NCI-H510A treated with DMSO at 0.1 percent for 48 hours (cell line): ENCODE measurements around the gene AQP7.
A peak's percentile ranks its signal among the peaks of the same experiment; 100 is the strongest.
"Not testable (repeated sequence)": the region's sequence is repeated elsewhere in the genome, so short reads cannot be mapped to it uniquely, and the experiment has no call there.

Source experiments
- DNase-seq: peaks from one replicate; lab custom pipeline; 2025; lab: John Stamatoyannopoulos, UW

AQP7 gene

GRCh38 chr9:33402371-33402770 lies at the start of gene AQP7:
Gene AQP7, minus strand, starts transcription at chr9:33402568. Its CDS starts 1,306 bp downstream, at chr9:33401262.
- not testable (repeated sequence) for DNase-seq

DNA sequence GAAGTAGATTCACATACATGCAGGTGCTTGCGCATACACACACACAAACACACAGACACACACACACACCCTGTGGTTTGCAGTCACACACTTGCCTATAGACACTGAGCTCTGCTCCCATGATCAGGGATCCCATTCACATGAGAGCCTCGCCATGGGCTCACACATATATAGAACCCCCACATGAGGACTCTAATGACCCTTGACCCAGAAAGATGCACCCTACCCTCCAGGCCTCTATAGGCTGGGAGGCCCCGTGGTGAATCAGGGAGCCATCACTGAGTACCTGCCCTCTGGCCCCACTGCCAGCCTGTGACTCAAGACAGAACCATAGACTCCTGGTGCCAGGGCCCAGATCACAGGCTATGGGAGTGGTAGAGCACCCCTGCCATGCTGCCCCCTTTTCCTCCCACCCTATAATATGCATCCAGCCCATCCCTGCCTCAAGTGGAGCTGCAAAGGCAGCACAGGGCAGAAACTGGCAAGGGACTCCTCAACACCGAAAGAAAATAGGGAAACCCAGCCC lies 48.3 kb upstream of the AQP7 start:
- DNase-seq = no peak

- no peak for DNase-seq
Observed at GRCh38 chr9:33449715-33450114, 47.3 kb upstream of the AQP7 start.

- no peak for DNase-seq
Observed at GRCh38 chr9:33447799-33448553, 45.6 kb upstream of the AQP7 start.

- DNase-seq = peak; percentile 25
Observed at GRCh38 chr9:33446946-33447798, 44.8 kb upstream of the AQP7 start, which contains the start of gene AQP3. Gene AQP3, minus strand, starts transcription at chr9:33447593. Its CDS starts 63 bp downstream, at chr9:33447530.

GRCh38 chr9:33446240-33446945 lies 44.0 kb upstream of the AQP7 start:
- DNase-seq = no peak

DNA sequence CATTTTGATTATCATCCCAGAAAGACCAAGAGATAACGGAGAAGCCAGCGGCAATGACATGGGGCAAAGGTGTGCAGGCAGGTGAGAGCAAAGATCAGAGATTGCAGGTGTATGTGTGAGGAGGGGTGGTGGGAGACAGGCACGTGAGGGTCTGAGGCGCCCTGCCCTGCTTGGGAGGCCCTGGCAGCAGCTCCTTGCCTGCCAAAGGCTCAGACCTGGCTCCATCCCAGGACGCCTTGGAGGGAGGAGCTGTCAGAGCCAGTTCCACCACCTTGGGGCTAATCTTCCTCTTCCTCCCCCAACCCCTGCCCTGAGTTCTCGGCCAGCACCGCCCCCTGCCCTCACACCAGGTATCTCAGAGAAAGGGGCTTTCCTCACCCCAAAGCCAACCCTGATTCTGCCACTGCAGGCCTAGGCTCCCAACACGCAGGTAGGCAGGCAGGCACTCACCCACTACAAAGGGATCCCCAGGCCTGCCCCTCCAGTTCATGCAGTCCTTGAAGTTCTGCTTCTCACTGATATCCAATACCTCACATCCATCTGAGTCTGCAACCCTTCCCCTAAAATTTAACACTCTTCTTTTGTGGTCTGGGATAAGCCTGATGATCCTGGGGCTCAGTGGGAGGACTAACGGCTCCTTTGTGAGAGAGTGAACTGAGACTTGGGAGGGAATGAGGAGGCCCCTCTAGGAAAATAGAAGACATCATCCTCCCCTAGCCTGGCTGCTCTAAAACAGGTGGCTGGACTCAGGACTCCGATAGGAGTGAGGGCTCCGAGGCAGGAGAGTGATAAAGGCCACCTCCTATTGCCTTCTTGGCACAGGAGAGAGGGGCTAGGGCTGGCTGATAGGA lies 43.2 kb upstream of the AQP7 start:
- DNase-seq = no peak

DNA sequence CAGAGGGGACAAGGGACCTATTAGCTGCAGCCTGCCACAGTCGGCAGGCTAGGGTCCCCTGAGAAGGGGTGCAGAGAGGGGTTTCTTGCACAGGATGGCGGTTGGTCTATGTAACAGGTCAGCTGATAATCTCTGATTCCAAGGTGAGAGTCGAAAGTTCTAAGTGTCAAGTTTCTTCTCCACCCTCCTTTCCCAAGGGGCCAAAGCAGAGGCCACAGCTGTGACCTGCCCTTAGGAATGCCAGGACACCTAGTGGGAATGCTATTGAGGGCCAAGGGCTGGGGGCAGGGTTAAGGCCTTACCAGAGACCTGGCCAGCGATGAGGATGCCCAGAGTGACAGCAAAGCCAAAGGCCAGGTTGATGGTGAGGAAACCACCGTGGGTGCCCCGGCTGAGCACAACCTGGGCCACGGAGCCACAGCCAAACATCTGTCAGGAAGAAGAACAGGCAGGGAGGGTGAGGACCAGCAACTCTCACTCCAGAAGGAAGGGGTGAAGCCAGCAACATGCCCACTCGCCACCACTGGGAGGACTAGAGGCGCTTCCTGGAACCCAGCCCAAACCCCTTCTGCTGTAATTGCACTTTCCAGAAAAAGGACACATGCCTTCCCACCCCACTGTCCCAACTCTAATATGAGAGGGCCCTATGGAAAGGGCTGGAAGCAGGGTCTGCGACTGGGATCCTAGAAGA lies 41.2 kb upstream of the AQP7 start:
- DNase-seq = no peak

GRCh38 chr9:33443047-33443446 lies 40.7 kb upstream of the AQP7 start:
- DNase-seq = no peak

DNA sequence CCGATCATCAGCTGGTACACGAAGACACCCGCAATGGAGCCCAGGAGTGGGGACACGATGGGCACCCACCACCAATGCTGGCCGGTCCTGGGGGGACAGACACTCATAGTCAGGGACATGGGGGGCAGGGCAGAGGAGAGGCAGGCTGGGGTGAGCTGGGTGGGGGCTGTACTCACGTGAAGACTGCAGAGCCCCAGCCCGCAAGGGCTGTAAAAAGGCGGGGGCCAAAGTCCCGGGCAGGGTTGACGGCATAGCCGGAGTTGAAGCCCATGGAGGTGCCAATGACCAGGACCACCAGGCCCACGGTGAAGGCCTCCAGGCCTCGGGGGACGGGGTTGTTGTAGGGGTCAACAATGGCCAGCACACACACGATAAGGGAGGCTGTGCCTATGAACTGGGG lies 39.8 kb upstream of the AQP7 start:
- no peak for DNase-seq

GRCh38 chr9:33440609-33441008 lies 38.2 kb upstream of the AQP7 start:
- no peak for DNase-seq

- DNase-seq = no peak
Observed at GRCh38 chr9:33440204-33440603, 37.8 kb upstream of the AQP7 start.

DNA sequence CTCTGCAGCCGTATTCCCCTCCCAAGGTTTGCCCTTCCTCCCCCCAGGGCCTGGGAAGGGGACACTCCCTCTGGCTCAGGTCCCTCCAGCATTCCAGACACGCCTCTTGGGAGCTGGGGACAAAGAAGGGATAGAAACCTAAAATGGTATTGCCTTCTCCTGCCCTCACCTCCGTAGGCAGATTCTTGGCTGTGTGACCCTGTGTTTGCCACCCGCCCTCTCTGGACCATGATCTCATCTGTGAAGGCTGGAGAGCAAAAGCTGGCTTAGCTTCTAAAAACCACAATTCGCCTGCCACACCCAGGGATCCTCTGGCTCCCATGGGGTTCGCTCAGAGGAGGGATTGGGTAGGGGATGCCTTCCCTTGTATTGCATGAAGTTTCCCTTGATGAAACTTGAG lies 37.4 kb upstream of the AQP7 start:
- no peak for DNase-seq

DNA sequence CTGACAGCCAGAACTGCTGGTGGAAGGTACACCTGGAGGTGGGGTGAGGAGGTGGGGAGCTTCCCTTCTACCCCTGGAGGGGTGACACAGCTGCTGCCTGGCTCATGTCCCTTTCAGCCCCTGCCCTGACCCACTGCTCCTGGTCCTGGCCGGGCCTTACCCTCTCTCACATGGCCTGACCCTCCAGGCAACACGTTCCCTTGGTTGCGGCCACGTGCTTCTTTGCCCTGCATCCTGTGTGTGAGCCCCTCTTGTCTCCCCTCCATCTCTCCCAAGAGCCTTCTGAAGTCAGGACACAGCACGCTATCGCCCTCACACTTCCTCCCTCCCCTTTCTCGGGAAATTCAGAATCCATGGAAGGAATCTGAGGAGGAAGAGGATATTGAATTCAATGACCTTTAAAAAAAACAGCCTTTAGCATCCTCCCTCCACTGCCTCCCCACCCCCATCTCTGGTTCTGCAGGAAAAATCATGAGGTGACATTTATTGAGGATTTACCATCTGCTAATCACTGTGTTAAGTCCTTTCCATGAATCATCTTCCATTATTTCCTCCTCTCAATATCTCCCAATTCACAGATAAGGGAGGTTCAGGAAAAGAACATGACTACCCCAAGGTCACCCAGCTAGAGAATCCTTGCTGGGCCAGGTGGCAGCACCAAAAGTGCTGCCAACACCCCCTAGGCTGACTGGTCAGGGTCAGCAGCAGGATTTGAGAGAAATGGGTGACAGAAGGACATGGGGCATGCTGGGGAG lies 36.7 kb upstream of the AQP7 start:
- DNase-seq = no peak

DNA sequence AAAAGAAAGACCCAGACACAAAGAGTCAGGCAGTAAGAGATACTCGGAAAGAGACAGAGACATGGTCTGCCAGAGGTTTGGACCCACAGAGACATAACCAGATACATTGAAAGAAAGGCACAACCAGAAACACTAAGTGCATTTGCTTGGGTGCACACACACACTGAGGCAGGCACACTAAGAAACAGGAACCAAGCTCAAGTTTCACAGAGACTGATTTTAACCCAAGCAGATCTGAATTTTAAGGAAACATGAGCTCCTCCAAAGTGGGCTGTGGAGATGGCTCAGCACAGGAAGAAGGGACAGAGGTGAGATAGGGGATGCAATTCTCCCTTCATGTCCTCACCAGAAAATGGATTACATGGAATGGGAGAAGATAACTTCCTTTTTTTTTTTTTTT lies 35.5 kb upstream of the AQP7 start:
- no peak for DNase-seq

- no peak for DNase-seq
Observed at GRCh38 chr9:33437205-33437604, 34.8 kb upstream of the AQP7 start.

DNA sequence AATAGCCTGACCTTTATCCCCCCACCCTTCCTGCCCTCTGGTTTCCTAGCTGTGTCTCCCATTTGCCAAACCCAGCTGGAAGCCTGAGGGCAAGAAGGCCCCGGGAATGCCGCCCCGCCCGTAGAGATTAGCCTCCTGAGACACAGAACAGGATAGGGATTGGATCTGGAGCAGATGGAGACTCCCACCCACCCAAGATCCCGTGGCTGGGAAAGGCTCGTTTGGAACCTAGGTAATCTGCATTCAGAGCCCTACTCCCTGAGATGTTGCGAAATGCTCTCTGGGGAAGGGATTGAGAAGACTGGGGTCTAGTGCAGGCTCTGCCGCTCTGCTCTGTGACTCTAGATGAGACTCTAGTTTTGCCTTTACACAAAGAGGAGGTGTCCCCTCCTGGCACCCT lies 34.1 kb upstream of the AQP7 start:
- DNase-seq = no peak

DNA sequence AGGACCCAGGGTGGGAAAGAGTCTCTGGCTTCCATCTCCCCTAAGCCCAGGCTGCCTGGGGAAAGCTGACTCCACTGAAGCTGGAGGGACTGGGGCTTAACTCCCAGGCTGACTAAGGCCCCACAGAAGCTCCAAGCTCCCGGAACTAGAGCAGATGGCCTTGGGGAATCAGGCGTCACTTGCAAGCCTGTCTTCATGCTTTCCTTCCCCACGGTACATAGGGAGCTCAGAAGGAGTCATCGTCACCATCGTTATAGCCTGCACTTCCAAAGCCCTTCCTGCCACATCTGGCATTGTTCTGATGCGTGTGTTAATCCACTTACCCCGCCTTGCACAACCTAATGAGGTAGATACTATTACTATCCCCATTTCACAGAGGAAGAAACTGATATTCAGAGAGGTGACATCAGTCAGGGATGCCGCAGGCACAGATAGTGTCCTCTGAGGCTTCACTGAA lies 33.5 kb upstream of the AQP7 start:
- no peak for DNase-seq

DNA sequence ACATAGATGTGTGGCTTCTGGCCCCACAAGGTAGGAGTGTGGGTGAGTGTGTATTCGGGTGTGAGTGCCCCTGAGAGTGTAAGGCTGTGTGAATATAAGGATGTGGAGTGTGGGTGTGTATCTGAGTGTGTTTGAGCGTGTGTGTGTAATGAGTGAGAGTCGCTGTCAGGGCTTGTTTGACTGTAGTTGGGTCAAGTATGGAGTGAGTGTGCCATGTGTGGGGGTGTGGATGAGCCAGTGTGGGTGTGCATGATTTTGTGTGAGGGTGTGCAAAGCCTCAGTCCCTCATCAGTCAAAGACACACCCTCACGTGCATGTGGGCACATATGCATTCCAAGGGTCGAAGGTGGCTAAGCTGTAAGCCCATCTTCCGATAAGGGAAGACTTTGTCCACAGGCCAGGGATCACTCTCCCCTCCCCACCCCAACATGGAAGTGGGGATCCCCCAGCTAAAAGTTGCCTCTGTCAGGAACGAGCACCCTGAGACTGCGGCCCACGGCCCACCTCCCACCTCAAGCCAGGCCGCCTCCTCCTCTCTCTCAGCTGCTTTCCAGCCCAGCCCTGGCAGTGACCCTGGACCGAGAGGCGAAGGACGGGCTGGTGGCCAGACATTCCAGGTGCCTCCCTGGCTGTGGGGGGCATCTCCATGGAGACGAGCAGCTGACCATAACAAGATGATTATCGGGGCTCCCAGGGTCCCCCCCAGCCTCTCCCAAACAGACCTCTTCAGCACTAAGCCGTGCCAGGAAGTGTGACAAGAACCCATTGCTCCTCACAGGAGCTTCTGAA lies 32.1 kb upstream of the AQP7 start:
- DNase-seq = no peak
